ENCODE measurements around the gene ALS2.

- no peak for TF ChIP-seq CTCF (IDR thresholded peaks at IDR 0.05)
- no peak for TF ChIP-seq POLR2A (IDR thresholded peaks at IDR 0.05)
- no peak for TF ChIP-seq POLR2AphosphoS5 (IDR thresholded peaks at IDR 0.05)
- TF ChIP-seq EP300 (IDR thresholded peaks at IDR 0.05): no peak
These were observed 13.6 kb upstream of the ALS2 start for GRCh38 chr2:201794294-201794693.

All from stomach (tissue), 4 donors.